T-helper 9 cell (primary cell): Measurements from ENCODE around the gene NPR1.

ENCODE experiments used
- DNase-seq: peaks from one replicate; pipeline ENCODE4 v3.0.0-alpha.2; 2020

The NPR1 gene

DNA sequence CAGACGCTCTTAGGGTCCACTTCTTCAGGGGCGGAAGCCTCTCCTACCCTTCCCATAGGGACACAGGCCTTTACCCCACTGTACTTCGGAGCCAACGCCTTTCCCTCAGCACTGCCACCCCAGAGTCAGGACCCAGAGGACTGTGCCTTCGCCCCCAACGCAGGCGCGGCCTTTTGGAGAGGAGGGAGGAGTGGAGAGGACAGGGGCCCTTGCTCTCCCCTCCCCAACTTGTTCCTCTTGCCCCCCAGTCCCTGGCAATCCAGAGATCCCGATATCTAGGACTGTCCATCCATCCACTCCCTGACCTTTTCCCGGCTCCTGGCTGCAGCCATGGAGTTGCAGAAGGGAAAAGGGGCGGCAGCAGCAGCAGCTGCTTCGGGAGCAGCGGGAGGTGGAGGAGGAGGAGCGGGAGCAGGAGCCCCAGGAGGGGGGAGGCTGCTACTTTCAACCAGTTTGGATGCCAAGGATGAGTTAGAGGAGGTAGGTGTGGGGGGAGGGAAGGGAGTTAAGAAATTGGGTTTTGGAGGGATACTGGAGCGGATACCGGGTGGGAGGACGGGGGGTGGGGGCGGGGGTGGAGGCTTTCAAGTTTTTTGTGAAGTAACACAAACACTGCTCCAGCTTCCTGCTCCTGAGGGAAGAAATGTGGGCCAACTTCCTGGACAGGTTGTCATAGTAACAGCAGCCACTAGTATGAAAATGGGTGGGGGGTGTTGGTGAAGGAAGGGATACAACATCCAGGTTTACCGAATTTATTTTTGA is 50.0 kb downstream of the NPR1 start:
- peak; percentile 21 for DNase-seq

DNA sequence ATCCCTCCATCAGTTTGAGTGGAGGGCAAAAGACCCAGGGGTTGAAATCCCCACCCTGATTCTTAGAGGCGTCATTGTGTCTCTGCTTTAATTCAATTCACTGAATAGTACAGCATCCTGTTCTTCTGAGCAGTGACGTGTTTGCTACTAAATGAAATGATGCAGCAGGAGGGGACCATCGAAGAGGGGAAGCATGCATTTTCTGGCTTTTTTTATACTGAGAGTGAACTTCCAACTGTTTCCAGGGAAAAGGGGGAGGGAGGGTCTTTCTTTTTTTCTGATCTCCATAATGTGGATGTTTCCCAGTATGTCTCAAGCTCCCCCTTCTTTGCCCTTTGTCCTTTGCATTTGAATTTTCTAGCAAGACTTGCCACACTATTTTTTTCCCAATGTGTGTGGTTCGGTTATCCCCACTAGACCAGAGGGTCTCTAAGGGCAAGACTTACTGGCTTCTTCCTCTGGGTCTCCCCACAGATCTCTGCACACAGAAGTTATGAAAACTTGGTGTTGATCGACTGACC is 52.0 kb downstream of the NPR1 start:
- no peak for DNase-seq

DNA sequence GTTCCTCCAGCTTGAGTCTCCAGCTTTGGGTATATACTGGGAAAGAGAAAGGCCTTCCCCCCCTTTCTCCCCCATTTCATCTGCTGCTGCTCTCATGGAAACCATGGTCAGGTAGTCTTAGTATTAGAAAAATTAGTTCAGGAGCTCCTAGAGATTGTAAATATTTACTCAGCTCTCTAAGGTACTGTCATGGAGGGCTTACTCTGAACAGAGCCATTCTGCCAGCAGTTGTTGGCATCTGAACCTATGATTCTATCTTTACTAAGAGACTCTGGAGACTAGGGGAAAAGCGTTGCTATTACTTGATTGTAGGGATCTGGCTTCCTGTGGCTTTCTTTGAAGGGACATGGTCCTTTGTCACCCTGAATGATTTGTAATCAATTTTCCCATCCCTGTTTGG is 55.5 kb downstream of the NPR1 start:
- DNase-seq = no peak

DNA sequence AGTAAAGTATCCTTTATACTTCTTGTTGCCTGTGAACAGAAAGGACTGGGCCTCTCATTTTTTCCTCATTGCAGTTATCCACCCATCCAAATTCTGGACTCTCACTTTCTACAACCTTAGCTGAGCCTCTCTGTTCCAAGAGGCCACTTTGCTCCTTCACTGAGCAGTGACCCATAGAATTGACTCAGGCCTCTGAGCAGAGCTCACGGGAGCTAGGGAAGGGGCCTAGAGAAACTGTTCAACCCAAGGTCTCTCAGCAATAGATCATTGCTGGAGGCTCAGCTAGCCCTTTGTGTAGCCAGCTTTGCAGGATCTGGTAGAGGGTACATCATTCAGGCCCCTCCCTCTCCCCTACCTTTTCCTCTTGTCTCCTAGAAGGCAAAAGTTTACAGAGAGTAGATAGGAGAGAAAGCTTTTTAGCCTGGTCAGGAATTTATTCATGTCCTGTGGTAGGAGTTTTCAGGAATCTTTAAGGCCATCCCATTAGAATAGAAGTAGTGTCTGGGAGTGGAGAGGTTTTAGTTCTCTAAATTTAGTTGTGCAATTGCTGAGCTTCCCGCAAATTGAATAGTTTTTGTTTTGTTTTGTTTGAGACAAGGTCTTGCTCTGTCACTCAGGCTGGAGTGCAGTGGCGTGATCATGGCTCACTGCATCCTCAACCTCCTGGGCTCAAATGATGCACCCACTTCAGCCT is 56.1 kb downstream of the NPR1 start:
- DNase-seq = no peak

DNA sequence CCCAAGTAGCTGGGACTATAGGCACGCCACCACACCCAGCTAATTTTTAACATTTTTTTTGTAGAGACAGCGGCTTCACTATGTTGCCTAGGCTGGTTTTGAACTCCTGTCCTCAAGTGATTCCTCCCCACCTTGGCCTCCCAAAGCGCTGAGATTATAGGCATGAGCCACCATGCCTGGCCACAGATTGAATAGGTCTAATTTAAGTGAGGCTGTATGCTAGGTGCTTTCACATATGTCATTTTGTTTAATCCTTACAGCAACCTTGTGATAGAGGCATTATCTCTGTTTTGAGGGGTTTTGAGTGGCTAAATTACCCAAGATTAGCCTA is 56.6 kb downstream of the NPR1 start:
- no peak for DNase-seq

DNA sequence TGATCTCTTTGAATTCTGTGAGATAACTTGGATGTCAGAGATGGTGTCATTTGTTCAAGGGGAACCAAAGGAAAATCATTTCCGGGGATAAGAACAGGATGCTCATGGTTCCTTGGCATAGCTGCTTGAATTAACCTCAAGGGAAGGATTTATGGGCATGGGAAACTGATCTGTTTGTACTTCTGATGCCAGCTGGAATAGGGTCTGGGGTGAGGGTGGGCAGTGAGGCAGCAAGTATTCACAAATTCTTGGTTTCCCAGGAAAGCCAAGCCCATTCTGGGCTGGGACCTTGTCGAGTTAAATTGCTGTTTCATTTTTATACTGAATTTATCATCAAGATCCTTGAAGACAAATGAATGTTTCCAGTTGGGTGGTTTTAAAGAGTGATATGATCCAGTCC is 63.5 kb downstream of the NPR1 start:
- no peak for DNase-seq

DNA sequence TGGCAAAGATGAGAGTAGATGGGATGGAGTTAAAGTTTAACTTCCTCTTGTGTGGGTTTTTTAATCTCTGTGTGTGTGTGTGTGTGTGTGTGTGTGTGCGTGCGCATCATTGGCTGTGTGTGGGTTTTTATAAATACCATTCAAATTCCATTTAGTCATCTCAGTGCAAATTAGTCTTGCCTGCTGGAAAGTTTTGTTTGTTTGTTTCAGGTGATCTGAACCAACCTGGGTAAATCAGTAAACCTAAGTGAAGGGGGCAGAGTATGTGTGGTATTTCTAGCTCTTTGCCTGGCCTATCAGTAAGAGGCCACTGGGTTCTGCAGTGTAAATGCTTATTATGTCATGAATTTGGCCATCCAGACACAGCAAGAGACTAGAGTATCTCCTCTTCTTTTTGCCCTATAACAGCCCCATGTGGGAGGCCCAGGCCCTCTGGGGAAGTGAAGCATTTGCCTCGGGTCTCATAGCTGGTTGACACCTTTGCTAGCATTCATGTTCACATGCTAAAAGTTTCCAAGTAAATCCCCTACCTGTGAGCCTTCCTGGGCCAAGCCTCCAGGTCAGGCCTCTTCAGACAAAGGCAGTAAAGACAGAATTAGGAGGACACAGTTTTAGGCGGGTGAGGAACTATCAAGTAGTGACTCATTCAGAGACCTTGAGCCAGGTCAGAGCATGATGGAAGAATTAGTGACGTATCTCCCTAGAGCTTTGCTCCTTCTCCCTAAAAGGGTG is 64.1 kb downstream of the NPR1 start:
- DNase-seq = no peak
